Right cardiac atrium (tissue), 5 donors: Measurements from ENCODE around the gene POLN. TPM values are rescaled to one million over a fixed set of nuclear protein-coding genes. Genes with fewer than 3 reads are reported as not detected.

Experiments
- ATAC-seq, 2 donors: fragments of 200-7000 bp; cut with Tn5 transposase; one replicate each; pipeline versions ENCODE4 v1.8.0 to v1.9.1; 2020; ENCODE audit warnings: moderate library complexity in 2 of 2, mild to moderate bottlenecking in 1 of 2
- DNase-seq, 3 donors: peaks; one replicate each; pipeline ENCODE4 v3.0.0-alpha.2; 2020
- H3K27ac ChIP-seq: one replicate; pipeline ENCODE4 v1.5.1; 2013; ENCODE audit warnings: mild to moderate bottlenecking, low read length, control low read depth, moderate library complexity
- H3K27me3 ChIP-seq: one replicate; pipeline ENCODE4 v1.6.1; 2013; ENCODE audit not compliant: control insufficient read depth, insufficient read depth
- H3K4me1 ChIP-seq: one replicate; pipeline ENCODE4 v1.6.1; 2013; ENCODE audit warnings: low read length; ENCODE audit not compliant: control insufficient read depth, insufficient read depth
- H3K4me3 ChIP-seq: one replicate; pipeline ENCODE4 v1.5.1; 2013; ENCODE audit warnings: low read length, control low read depth
- H3K9me3 ChIP-seq: one replicate; pipeline ENCODE4 v1.6.1; 2013; ENCODE audit warnings: low read length; ENCODE audit not compliant: control insufficient read depth
- WGBS: extraction: QIAGEN DNeasy Blood & Tissue Kit; methylation state at CpG from one replicate; pipeline ENCODE4 v1.1.7; 2013; 5-methylcytosine and 5-hydroxymethylcytosine counted together
- intact Hi-C, 4 donors: fragments of 100-400 bp; cut with DNase I; formaldehyde crosslinking; loops; one replicate each; pipeline versions ENCODE4 v1.11.0 to v1.14.0; 2022 to 2023
- polyA plus RNA-seq: library from polyadenylated mRNA; stranded (reverse); fragments of 200-250 nt; gene quantifications from one replicate; pipeline ENCODE4 v1.2.3, GENCODE V29; 2013
- total RNA-seq, 4 donors: library from RNA; stranded (reverse); fragmentation: NEBNext Ultra II Directional; extraction: Animal tissue kit (Norgen Biotek cat#: 25700); gene quantifications; one replicate each; pipeline ENCODE4 v1.2.1, GENCODE V29; 2021
- donor health status: healthy with polysubstance abuse.
- donor health status: DM: no; HTN: yes; CAD: no.
- donor health status: DM: no; HTN: no; CAD: no.
- donor health status: DM: no; HTN: yes; CAD: no; lungs with severe emphysema.
- donor health status: DM: yes; HTN: yes; CAD: no.

Gene POLN
- total and polyA plus RNA-seq, 5 donors, result 1.5 to 5.9 (median 3.8) TPM

- DNase-seq (no peak), ATAC-seq (no peak)
- Histone ChIP-seq H3K4me1 (no peaks in the 10 kb centered on the region), H3K9me3 (no peaks in the 10 kb centered on the region), H3K27ac (no peak overlapping the region), H3K4me3 (no peak overlapping the region), H3K27me3 (no peaks in the 10 kb centered on the region)
- 77% methylated on average over 9 of the region's 9 CpGs for WGBS
- intact Hi-C loops, result no loop called here
Observed at GRCh38 chr4:2076908-2077536, 164.9 kb downstream of the POLN start.

GRCh38 chr4:2075987-2076907 lies 165.7 kb downstream of the POLN start:
- Histone ChIP-seq H3K9me3 (no peaks in the 10 kb centered on the region), H3K27ac (no peak overlapping the region), H3K27me3 (no peaks in the 10 kb centered on the region), H3K4me1 (no peaks in the 10 kb centered on the region), H3K4me3 (no peak overlapping the region)
- 91% methylated on average over 31 of the region's 31 CpGs for WGBS
- ATAC-seq, result peak in 1 of 2 donors; percentile 25
- no peak for DNase-seq
- intact Hi-C loops, result no loop called here

GRCh38 chr4:2075171-2075986 lies 166.5 kb downstream of the POLN start:
- no peaks in the 10 kb centered on the region for H3K4me1 ChIP-seq
- H3K27me3 ChIP-seq, result no peaks in the 10 kb centered on the region
- no peak overlapping the region for H3K4me3 ChIP-seq
- ATAC-seq (no peak), DNase-seq (no peak)
- 89% methylated on average over 12 of the region's 12 CpGs for WGBS
- intact Hi-C loops, result no loop called here
- H3K27ac ChIP-seq, result no peak overlapping the region
- H3K9me3 ChIP-seq, result no peaks in the 10 kb centered on the region

- DNase-seq (no peak), ATAC-seq (no peak)
- WGBS, result 81% methylated on average over 11 of the region's 11 CpGs
- Histone ChIP-seq H3K9me3 (no peaks in the 10 kb centered on the region), H3K27ac (no peak overlapping the region), H3K4me1 (no peaks in the 10 kb centered on the region), H3K4me3 (no peak overlapping the region), H3K27me3 (no peaks in the 10 kb centered on the region)
- intact Hi-C loops, result no loop called here
Observed at GRCh38 chr4:2074588-2074987, 167.3 kb downstream of the POLN start.

- no peak overlapping the region for H3K4me3 ChIP-seq
- intact Hi-C loops, result no loop called here
- no peaks in the 10 kb centered on the region for H3K4me1 ChIP-seq
- H3K27me3 ChIP-seq, result no peaks in the 10 kb centered on the region
- H3K9me3 ChIP-seq, result no peaks in the 10 kb centered on the region
- DNase-seq, result no peak
- no peak overlapping the region for H3K27ac ChIP-seq
- ATAC-seq, result no peak
- WGBS, result 77% methylated on average over 20 of the region's 20 CpGs
Observed at GRCh38 chr4:2073808-2074481, 168.0 kb downstream of the POLN start.

DNA sequence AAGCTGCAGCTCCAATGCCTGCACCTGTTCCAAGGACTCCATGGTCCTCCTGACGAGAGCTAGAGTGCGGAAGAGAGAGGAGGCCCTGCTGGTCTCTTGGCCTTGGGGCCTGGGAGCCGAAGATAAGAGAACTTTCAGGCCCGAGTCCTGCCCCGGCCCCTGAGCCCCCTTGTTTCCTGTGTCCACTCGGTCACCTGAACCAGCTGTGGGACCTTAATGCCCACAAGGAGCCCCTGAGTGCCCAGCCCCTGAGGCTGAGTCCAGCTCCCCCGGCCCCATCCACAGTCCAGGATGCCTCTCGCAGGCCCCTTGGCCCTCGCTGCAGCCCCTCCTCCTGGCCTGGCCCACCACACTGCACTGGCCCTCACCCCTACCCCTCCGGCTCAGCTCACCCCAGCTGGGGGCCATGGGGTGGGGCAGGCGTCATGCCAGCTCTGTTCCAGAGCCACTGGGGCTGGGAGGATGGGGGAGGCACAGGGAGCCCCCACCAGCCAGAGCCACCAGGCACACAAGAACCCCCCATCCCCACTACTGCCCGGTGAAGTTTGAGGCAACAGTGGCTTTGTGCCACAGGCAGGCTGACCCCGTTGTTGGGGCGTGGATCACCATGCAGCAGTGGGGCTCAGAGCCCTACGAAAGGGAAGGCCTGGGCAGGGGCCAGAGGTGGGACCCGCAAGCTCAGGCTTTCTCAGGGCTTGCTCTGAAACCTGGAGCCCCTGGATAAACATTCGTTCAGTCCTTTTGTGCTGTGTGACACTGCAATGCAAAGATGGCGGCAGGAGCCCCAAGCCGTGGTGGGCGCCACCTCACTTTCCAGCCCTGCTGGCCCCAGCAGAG lies 168.7 kb downstream of the POLN start:
- Histone ChIP-seq H3K9me3 (no peaks in the 10 kb centered on the region), H3K27ac (no peak overlapping the region), H3K4me3 (no peak overlapping the region), H3K27me3 (no peaks in the 10 kb centered on the region), H3K4me1 (no peaks in the 10 kb centered on the region)
- DNase-seq, result no peak
- intact Hi-C loops, result no loop called here
- ATAC-seq, result no peak
- 85% methylated on average over 20 of the region's 20 CpGs for WGBS

- DNase-seq, result no peak
- no peak for ATAC-seq
- Histone ChIP-seq H3K4me1 (no peaks in the 10 kb centered on the region), H3K27ac (no peak overlapping the region), H3K9me3 (no peaks in the 10 kb centered on the region), H3K27me3 (no peaks in the 10 kb centered on the region), H3K4me3 (no peak overlapping the region)
- 67% methylated on average over 28 of the region's 28 CpGs for WGBS
- intact Hi-C loops, result no loop called here
Observed at GRCh38 chr4:2071912-2072867, 169.7 kb downstream of the POLN start.

DNA sequence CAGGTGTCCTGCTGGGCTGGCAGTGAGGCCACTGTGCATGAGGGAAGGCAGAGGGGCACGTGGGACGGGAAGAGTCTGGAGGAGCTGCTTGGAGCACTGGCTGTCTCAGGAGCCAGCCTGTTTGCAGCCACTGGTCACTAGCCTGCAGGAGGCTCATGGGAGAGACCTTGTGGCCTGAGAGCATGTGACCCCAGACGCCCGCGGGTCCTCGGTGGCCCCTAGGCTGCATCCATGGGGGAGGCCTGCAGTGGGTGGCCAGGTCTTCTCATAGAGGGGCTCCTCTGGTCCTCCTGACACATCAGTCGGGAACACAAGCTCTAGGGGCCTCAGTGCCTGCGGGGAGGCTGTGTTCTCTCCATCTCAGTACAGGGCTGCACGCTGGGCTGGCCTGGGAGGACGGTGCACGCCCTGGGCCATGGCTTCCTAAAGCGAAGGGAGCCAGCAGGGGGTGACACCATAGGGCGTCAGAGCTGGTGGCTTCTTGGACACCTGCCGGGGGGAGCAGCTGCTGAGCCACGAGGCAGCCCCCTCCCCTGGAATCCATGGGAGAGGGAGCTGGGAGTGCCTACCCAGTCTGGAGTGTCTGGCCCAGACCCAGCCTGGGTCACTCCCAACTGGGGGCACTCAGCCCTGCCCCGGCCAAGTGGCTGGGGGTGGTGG lies 170.5 kb downstream of the POLN start:
- Histone ChIP-seq H3K9me3 (no peaks in the 10 kb centered on the region), H3K4me3 (no peak overlapping the region), H3K27me3 (no peaks in the 10 kb centered on the region), H3K4me1 (no peaks in the 10 kb centered on the region), H3K27ac (no peak overlapping the region)
- no peak for ATAC-seq
- DNase-seq, result no peak
- WGBS, result 60% methylated on average over 16 of the region's 16 CpGs
- intact Hi-C loops, result no loop called here
